ENCODE data around the gene GJB3. TPM values are rescaled to one million over a fixed set of nuclear protein-coding genes. Genes with fewer than 3 reads are reported as not detected.

The GJB3 gene
- total RNA-seq, 1 experiment from 2014 or later, result 74.8 TPM

DNA sequence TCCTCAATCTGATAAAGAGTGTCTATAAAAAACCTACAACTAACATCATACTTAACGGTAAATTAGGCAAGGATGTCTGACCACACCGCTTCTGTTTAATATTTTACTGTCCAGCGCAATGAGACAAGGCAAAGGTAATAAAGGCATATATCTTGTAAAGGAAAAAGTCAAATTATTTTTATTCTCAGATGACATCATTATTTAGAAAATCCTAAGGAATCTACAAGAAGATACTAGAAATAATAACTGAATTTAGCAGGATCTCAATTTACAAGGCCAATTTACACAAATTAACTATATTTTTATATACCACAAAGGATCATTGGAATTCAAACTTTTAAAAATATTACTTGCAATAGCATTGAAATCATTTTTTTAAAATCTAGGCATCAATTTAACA, 41.2 kb downstream of the GJB3 start:
- CTCF ChIA-PET, result no interaction called here
- BruUV-seq (replicated peaks), result no TSS peak
- intact Hi-C loops (cut with micrococcal nuclease), result no loop called here
- Mint-ChIP-seq H3K4me3 (ENCODE audit: unreplicated experiment) (no peak overlapping the region), H3K27me3 (ENCODE audit: insufficient read depth, unreplicated experiment) (no peaks in the 10 kb centered on the region), H3K9me3 (ENCODE audit: unreplicated experiment) (no peaks in the 10 kb centered on the region), H3K36me3 (ENCODE audit: insufficient read depth, unreplicated experiment) (no peaks in the 10 kb centered on the region), H3K27ac (ENCODE audit: low read depth, unreplicated experiment) (no peak overlapping the region), H3K4me1 (ENCODE audit: insufficient read depth, unreplicated experiment) (no peaks in the 10 kb centered on the region)
- POLR2A ChIA-PET, result no interaction called here
- TF ChIP-seq, protein P1, sequence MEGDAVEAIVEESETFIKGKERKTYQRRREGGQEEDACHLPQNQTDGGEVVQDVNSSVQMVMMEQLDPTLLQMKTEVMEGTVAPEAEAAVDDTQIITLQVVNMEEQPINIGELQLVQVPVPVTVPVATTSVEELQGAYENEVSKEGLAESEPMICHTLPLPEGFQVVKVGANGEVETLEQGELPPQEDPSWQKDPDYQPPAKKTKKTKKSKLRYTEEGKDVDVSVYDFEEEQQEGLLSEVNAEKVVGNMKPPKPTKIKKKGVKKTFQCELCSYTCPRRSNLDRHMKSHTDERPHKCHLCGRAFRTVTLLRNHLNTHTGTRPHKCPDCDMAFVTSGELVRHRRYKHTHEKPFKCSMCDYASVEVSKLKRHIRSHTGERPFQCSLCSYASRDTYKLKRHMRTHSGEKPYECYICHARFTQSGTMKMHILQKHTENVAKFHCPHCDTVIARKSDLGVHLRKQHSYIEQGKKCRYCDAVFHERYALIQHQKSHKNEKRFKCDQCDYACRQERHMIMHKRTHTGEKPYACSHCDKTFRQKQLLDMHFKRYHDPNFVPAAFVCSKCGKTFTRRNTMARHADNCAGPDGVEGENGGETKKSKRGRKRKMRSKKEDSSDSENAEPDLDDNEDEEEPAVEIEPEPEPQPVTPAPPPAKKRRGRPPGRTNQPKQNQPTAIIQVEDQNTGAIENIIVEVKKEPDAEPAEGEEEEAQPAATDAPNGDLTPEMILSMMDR (IDR thresholded peaks at IDR 0.05; ENCODE audit: unreplicated experiment), result no peak
- DNase-seq (ENCODE audit: unreplicated experiment), result no peak

DNA sequence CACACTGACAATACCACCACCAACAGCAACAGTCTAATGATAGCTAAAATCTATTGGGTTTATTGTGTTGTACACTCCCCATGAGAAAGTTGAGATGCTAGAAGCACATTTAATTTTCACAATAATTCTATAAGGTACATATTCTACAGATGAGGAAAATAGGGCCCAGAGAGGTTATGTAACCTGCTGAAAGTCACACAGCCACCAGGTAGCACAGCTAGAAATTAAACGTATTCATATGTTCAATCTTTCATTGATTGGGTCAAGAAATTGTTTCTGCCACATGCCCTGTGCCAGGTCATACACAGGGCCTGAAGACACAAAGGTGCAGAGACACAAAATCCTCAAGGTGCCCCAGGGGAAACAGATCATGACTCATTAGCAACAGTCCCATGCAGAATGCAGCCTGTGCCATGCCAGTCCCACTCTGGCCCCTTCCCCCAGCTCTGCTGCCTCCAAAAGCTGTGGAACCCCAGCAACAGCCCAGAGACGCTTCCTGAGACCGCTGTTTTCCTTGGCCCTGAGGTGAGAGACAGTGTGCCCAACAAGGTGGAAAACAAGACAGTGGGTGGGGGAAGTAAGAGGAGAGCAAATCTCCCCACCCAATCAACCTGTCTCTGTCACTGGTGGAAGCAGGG, 43.9 kb downstream of the GJB3 start:
- no peak overlapping the region for H3K27ac Mint-ChIP-seq (ENCODE audit: low read depth, unreplicated experiment)
- no peaks in the 10 kb centered on the region for H3K27me3 Mint-ChIP-seq (ENCODE audit: insufficient read depth, unreplicated experiment)
- intact Hi-C loops (cut with micrococcal nuclease), result no loop called here
- POLR2A ChIA-PET, result no interaction called here
- no peaks in the 10 kb centered on the region for H3K4me1 Mint-ChIP-seq (ENCODE audit: insufficient read depth, unreplicated experiment)
- CTCF ChIA-PET, result interaction anchor here (2.2 kb wide), 1 partner anchor 28 kb away, joined by 13 read pairs; no protein-coding TSS in a partner anchor
- DNase-seq (ENCODE audit: unreplicated experiment), result no peak
- H3K9me3 Mint-ChIP-seq (ENCODE audit: unreplicated experiment), result no peaks in the 10 kb centered on the region
- no peaks in the 10 kb centered on the region for H3K36me3 Mint-ChIP-seq (ENCODE audit: insufficient read depth, unreplicated experiment)
- TF ChIP-seq, protein P1 (IDR thresholded peaks at IDR 0.05; ENCODE audit: unreplicated experiment), result no peak
- H3K4me3 Mint-ChIP-seq (ENCODE audit: unreplicated experiment), result no peak overlapping the region
- BruUV-seq (replicated peaks), result no TSS peak

DNA sequence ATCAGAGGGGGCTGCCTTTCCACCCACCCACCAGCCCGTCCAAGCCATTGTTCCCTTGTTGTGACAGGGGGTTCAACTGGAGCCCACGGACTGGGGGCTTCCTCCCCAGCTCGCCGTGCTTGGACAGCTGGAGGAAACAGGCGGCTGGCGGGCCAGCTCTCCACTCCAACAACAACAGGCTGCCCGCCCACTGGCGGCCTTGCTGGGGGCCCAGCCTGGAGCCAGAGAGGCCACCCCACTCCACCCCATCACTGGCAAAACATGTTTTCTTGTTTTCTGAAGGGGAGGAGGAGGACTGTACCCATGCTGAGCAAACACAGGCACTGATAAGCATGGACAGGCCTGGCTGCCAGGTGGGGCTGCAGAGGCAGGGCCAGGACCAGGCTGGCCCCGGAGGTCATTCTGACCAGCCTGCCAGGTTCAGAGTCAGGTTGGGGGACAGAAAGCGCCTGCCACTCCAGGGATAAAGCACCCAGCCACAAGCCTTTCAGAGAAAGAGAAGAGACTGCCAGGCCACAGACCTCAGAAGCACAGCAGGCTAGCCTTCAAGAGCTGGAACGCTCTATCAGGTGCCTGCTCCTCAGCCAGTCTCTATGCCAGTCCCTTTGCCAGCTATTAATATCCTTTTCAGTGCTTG, 44.6 kb downstream of the GJB3 start:
- no peaks in the 10 kb centered on the region for H3K27me3 Mint-ChIP-seq (ENCODE audit: insufficient read depth, unreplicated experiment)
- POLR2A ChIA-PET, result no interaction called here
- H3K27ac Mint-ChIP-seq (ENCODE audit: low read depth, unreplicated experiment), result no peak overlapping the region
- intact Hi-C loops (cut with micrococcal nuclease), result no loop called here
- no peak overlapping the region for H3K4me3 Mint-ChIP-seq (ENCODE audit: unreplicated experiment)
- DNase-seq (ENCODE audit: unreplicated experiment), result no peak
- H3K4me1 Mint-ChIP-seq (ENCODE audit: insufficient read depth, unreplicated experiment), result no peaks in the 10 kb centered on the region
- H3K36me3 Mint-ChIP-seq (ENCODE audit: insufficient read depth, unreplicated experiment), result no peaks in the 10 kb centered on the region
- BruUV-seq (replicated peaks), result no TSS peak
- TF ChIP-seq, protein P1 (IDR thresholded peaks at IDR 0.05; ENCODE audit: unreplicated experiment), result no peak
- H3K9me3 Mint-ChIP-seq (ENCODE audit: unreplicated experiment), result no peaks in the 10 kb centered on the region
- CTCF ChIA-PET, result interaction anchor here (2.2 kb wide), 1 partner anchor 27 kb away, joined by 13 read pairs; no protein-coding TSS in a partner anchor

DNA sequence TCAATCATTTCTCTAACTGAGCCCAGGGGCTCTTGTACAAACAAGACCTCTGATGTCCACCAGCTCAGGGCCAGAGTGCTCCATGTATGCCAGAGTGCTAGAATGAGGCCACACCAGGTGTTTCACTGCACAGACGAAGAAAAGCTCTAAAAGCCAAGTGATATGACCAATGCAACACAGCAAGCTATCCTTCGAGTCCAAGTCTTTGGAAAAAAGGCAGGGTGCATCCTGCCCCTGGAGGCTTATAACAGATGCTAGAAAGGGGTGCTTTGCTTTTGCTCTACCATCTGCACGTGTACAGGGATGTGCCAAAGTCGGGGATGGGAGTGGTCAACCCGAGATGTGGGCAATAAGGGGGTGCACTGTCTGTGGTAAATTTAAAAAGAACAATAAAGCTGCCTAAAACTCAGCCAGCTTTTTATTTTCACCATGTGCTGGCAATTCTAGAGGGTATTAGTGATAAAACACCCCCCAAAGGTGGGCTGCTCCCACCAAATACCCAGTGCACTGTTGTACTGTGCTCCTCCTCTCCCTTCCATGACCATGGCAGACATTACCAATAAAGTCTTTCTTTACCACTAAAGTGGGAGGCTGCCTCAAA, 46.4 kb downstream of the GJB3 start:
- H3K27me3 Mint-ChIP-seq (ENCODE audit: insufficient read depth, unreplicated experiment), result no peaks in the 10 kb centered on the region
- H3K4me3 Mint-ChIP-seq (ENCODE audit: unreplicated experiment), result no peak overlapping the region
- ChIA-PET POLR2A (no interaction called here), CTCF (interaction anchor here (0.5 to 1.5 kb wide), 4 partner anchors 10 to 1356 kb away, joined by 3 to 7 read pairs (median 3); no protein-coding TSS in a partner anchor)
- no peaks in the 10 kb centered on the region for H3K36me3 Mint-ChIP-seq (ENCODE audit: insufficient read depth, unreplicated experiment)
- intact Hi-C loops (cut with micrococcal nuclease), result no loop called here
- BruUV-seq (replicated peaks), result no TSS peak
- no peak for DNase-seq (ENCODE audit: unreplicated experiment)
- TF ChIP-seq, protein P1 (IDR thresholded peaks at IDR 0.05; ENCODE audit: unreplicated experiment), result no peak
- no peaks in the 10 kb centered on the region for H3K4me1 Mint-ChIP-seq (ENCODE audit: insufficient read depth, unreplicated experiment)
- no peaks in the 10 kb centered on the region for H3K9me3 Mint-ChIP-seq (ENCODE audit: unreplicated experiment)
- no peak overlapping the region for H3K27ac Mint-ChIP-seq (ENCODE audit: low read depth, unreplicated experiment)

All from MCF 10A (cell line).